Measurements from ENCODE around the gene IRAG1. TPM values are rescaled to one million over a fixed set of nuclear protein-coding genes. Genes with fewer than 3 reads are reported as not detected.
A peak's percentile ranks its signal among the peaks of the same experiment; 100 is the strongest.

Gene IRAG1
- total RNA-seq, 1 experiment from 2014 or later = not detected

GRCh38 chr11:10715571-10715970 is 22.0 kb upstream of the IRAG1 start:
- no peak for TF ChIP-seq CTCF (IDR thresholded peaks at IDR 0.05; ENCODE audit: unreplicated experiment)
- DNase-seq (ENCODE audit: unreplicated experiment) = peak; percentile 22
- Mint-ChIP-seq H3K9me3 (ENCODE audit: unreplicated experiment) (peaks cover 9% of the 10 kb centered on the region), H3K27ac (ENCODE audit: low read depth, unreplicated experiment) (no peak overlapping the region), H3K4me1 (ENCODE audit: insufficient read depth, unreplicated experiment) (peaks cover 3% of the 10 kb centered on the region), H3K4me3 (ENCODE audit: unreplicated experiment) (no peak overlapping the region), H3K36me3 (ENCODE audit: insufficient read depth, unreplicated experiment) (no peaks in the 10 kb centered on the region), H3K27me3 (ENCODE audit: insufficient read depth, unreplicated experiment) (peaks cover 11% of the 10 kb centered on the region)
- intact Hi-C loops (cut with micrococcal nuclease) = no loop called here
- no TSS peak for BruUV-seq (replicated peaks)
- CTCF ChIA-PET = no interaction called here
- POLR2A ChIA-PET = no interaction called here

- Mint-ChIP-seq H3K27ac (ENCODE audit: low read depth, unreplicated experiment) (no peak overlapping the region), H3K27me3 (ENCODE audit: insufficient read depth, unreplicated experiment) (no peaks in the 10 kb centered on the region), H3K9me3 (ENCODE audit: unreplicated experiment) (no peaks in the 10 kb centered on the region), H3K36me3 (ENCODE audit: insufficient read depth, unreplicated experiment) (no peaks in the 10 kb centered on the region), H3K4me3 (ENCODE audit: unreplicated experiment) (no peak overlapping the region), H3K4me1 (ENCODE audit: insufficient read depth, unreplicated experiment) (no peaks in the 10 kb centered on the region)
- BruUV-seq (replicated peaks) = no TSS peak
- no peak for TF ChIP-seq CTCF (IDR thresholded peaks at IDR 0.05; ENCODE audit: unreplicated experiment)
- ChIA-PET POLR2A (interaction anchor here (0.6 to 1.1 kb wide), 2 partner anchors 114 to 145 kb away, joined by 3 read pairs; no protein-coding TSS in a partner anchor), CTCF (interaction anchor here (1.1 kb wide), 1 partner anchor 303 kb away, joined by 3 read pairs; no protein-coding TSS in a partner anchor)
- DNase-seq (ENCODE audit: unreplicated experiment) = no peak
- intact Hi-C loops (cut with micrococcal nuclease) = no loop called here
Observed at GRCh38 chr11:10709299-10710086, 15.9 kb upstream of the IRAG1 start.

GRCh38 chr11:10708131-10708530 is 14.6 kb upstream of the IRAG1 start:
- H3K27ac Mint-ChIP-seq (ENCODE audit: low read depth, unreplicated experiment) = no peak overlapping the region
- DNase-seq (ENCODE audit: unreplicated experiment) = no peak
- H3K4me1 Mint-ChIP-seq (ENCODE audit: insufficient read depth, unreplicated experiment) = no peaks in the 10 kb centered on the region
- H3K27me3 Mint-ChIP-seq (ENCODE audit: insufficient read depth, unreplicated experiment) = no peaks in the 10 kb centered on the region
- ChIA-PET POLR2A (interaction anchor here (0.6 kb wide), 1 partner anchor 15 kb away, joined by 4 read pairs; the partner anchor contains the start of gene IRAG1), CTCF (interaction anchor here (0.6 to 1.3 kb wide), 3 partner anchors 11 to 39 kb away, joined by 3 read pairs; no protein-coding TSS in a partner anchor)
- no peaks in the 10 kb centered on the region for H3K36me3 Mint-ChIP-seq (ENCODE audit: insufficient read depth, unreplicated experiment)
- intact Hi-C loops (cut with micrococcal nuclease) = no loop called here
- no TSS peak for BruUV-seq (replicated peaks)
- H3K4me3 Mint-ChIP-seq (ENCODE audit: unreplicated experiment) = no peak overlapping the region
- H3K9me3 Mint-ChIP-seq (ENCODE audit: unreplicated experiment) = no peaks in the 10 kb centered on the region
- no peak for TF ChIP-seq CTCF (IDR thresholded peaks at IDR 0.05; ENCODE audit: unreplicated experiment)

GRCh38 chr11:10701982-10702381 is 8.4 kb upstream of the IRAG1 start:
- H3K4me3 Mint-ChIP-seq (ENCODE audit: unreplicated experiment) = no peak overlapping the region
- no TSS peak for BruUV-seq (replicated peaks)
- ChIA-PET CTCF (no interaction called here), POLR2A (no interaction called here)
- TF ChIP-seq CTCF (IDR thresholded peaks at IDR 0.05; ENCODE audit: unreplicated experiment) = no peak
- DNase-seq (ENCODE audit: unreplicated experiment) = no peak
- intact Hi-C loops (cut with micrococcal nuclease) = no loop called here
- H3K36me3 Mint-ChIP-seq (ENCODE audit: insufficient read depth, unreplicated experiment) = no peaks in the 10 kb centered on the region
- no peaks in the 10 kb centered on the region for H3K27me3 Mint-ChIP-seq (ENCODE audit: insufficient read depth, unreplicated experiment)
- H3K9me3 Mint-ChIP-seq (ENCODE audit: unreplicated experiment) = no peaks in the 10 kb centered on the region
- H3K4me1 Mint-ChIP-seq (ENCODE audit: insufficient read depth, unreplicated experiment) = no peaks in the 10 kb centered on the region
- no peak overlapping the region for H3K27ac Mint-ChIP-seq (ENCODE audit: low read depth, unreplicated experiment)

Measured in MCF 10A (cell line).